22Rv1 (cell line): ENCODE results near the gene IGF2R.
"Not testable (repeated sequence)": the region's sequence is repeated elsewhere in the genome, so short reads cannot be mapped to it uniquely, and the experiment has no call there.

Experiments
- H3K27ac ChIP-seq: fragments of 450-650 bp; 2 replicates; pipeline ENCODE4 v1.5.1; 2017
- ZFX ChIP-seq: fragments of 450-650 bp; IDR thresholded peaks from 2 replicates; pipeline ENCODE4 v1.6.1; 2017; ENCODE audit warnings: antibody characterized with exemption, borderline replicate concordance
- TF ChIP-seq, protein P1 (sequence below): fragments of 450-650 bp; IDR thresholded peaks from 2 replicates; pipeline ENCODE4 v1.5.1; 2017; ENCODE audit warnings: mild to moderate bottlenecking

Gene IGF2R

DNA sequence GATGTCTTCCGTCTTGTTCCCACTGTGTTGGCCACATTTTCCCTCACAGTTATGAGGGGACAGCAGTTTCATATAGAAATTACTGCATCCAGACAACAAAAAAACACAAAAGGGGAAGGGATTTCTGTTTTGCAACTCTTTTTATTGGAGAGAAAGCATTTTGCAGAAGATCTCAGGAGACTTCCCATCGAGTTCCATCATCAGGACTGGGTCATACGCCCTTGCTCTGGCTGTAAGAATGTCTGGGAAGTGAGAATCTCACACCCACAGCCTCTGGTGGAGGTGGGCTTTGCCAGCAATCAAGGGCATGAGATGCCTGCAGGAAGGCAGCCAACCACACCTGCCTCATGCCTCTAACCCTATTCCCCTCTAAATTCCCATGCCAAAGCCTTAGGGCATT lies 5.8 kb upstream of the IGF2R start:
- TF ChIP-seq, protein P1, sequence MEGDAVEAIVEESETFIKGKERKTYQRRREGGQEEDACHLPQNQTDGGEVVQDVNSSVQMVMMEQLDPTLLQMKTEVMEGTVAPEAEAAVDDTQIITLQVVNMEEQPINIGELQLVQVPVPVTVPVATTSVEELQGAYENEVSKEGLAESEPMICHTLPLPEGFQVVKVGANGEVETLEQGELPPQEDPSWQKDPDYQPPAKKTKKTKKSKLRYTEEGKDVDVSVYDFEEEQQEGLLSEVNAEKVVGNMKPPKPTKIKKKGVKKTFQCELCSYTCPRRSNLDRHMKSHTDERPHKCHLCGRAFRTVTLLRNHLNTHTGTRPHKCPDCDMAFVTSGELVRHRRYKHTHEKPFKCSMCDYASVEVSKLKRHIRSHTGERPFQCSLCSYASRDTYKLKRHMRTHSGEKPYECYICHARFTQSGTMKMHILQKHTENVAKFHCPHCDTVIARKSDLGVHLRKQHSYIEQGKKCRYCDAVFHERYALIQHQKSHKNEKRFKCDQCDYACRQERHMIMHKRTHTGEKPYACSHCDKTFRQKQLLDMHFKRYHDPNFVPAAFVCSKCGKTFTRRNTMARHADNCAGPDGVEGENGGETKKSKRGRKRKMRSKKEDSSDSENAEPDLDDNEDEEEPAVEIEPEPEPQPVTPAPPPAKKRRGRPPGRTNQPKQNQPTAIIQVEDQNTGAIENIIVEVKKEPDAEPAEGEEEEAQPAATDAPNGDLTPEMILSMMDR = no peak
- TF ChIP-seq ZFX = no peak
- H3K27ac ChIP-seq = no peak overlapping the region

DNA sequence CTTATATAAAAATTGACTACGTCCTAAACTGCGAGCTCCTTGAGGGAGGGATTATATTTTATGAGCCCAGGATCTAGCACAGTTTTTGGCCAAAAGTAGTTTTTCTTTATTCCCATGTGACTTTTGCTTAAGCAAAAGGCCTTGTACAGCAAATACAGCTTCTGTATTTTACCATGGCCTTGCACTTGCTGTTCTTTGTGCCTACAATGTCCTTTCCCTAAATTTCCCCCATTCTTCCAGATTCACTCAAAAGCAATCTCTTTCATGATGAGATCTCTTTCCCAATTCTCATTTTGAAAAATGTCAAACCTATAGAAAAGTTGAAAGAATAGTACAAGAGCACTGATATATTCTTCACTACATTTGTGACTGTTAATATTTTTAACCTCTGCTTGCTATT lies 4.8 kb upstream of the IGF2R start:
- TF ChIP-seq, protein P1 = no peak
- TF ChIP-seq ZFX = no peak

DNA sequence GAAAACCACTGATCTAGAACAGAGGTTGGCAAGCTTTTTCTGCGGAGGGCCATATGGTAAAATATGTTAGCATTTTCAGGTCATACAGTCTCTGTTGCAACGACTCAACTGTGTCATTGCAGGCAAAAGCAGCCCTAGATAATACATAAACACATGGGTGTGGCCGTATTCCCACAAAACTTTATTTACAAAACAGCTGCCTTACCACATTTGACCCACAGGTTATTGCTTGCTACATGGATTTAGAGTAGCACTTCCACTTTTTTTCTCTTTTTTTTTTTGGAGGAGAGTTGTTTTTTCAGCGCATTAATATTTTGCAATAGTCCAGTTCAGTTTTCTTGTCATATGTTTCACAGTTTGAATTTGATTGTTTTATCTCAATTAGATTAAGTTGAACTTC lies 2.5 kb upstream of the IGF2R start:
- TF ChIP-seq, protein P1 = no peak
- TF ChIP-seq ZFX = no peak
- H3K27ac ChIP-seq = no peak overlapping the region

More for the DNA sequence above, 4.8 kb upstream of the IGF2R start:
- H3K27ac ChIP-seq = no peak overlapping the region

DNA sequence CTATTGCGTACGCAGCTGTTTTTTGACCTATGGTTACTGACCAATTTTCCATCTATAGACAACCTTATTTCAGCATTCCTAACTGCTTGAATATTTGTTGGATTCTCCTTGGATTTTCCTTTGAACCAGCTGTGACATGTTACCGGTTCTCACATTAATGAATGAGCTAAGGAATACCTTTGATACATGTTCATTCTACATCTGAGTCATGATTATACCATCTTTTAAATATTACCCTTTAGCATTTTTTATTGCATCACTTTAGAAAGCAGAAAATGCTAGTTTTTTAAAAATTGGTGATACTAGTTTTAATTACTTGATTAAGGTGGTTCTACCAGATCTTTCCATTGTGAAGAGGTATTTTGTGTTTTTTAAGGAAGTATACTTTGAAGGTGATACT lies 1.9 kb upstream of the IGF2R start:
- H3K27ac ChIP-seq = no peak overlapping the region
- TF ChIP-seq, protein P1 = no peak
- TF ChIP-seq ZFX = no peak

DNA sequence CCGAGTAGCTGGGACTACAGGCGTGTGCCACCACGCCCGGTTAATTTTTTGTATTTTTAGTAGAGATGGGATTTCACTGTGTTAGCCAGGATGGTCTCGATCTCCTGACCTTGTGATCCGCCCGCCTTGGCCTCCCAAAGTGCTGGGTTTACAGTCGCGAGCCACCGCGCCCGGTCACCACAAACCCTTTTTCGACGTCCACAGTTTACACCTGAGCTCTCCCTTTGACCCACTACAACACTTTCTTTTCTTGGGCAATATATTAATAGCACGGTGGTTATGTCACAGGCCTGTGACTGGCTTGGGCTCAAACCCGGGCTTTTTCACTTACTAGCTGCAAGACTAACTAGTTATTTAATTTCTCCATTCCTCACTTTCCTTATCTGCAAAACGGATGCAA lies 1.3 kb upstream of the IGF2R start:
- not testable (repeated sequence) for H3K27ac ChIP-seq

DNA sequence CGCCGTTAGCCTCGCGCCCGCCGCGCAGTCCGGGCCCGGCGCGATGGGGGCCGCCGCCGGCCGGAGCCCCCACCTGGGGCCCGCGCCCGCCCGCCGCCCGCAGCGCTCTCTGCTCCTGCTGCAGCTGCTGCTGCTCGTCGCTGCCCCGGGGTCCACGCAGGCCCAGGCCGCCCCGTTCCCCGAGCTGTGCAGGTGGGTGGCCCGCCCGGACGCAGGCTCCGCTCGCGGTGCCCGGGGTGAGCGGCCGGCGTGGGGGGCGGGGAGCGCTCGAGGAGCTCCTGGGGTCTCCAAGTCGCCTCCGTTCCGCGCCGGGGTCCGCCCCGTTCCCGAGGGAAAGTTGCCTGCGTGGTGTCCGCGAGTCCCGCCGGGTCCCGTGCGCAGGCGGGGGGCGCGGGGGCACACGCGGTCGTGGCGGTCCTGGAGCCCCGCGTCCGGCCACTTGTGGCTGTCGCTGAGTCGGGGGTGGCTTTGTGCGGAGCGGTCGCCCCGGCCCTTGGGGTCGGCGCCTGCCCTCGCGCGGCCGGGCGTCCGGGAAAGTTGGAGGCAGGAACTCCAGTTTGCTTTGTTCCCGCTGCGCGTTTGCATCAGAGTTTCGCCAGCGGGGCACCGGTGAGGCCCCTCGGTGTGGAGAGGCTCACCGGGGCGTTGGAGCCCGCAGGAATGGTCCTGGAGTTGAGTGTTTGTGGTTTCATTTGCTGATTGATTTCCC lies 476 bp downstream of the IGF2R start:
- peak overlapping the region; percentile 41 for H3K27ac ChIP-seq
- no peak for TF ChIP-seq ZFX
- TF ChIP-seq, protein P1 = no peak; the same call in 1 of the 2 replicates

DNA sequence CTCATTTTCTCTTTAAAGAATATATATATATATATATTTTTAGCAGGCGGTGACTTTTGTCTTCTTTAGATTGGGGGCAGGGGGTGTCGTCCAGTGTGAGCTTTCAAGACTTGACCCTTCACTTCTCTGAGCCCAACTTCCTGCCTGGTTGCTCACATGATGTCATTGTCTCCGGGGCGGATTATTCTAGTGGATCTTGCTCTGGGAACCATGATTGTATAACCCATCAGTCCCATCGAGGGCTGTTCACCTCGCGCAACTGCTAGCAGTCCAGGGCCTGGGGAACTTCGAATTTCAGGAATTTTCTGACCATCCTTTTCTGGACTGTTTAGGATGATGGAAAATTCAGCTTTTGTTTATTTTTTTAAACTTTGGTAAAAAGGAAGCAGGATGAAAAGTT lies 1.0 kb downstream of the IGF2R start:
- H3K27ac ChIP-seq = no peak overlapping the region; the same call in 1 of the 2 replicates
- TF ChIP-seq, protein P1 = no peak
- TF ChIP-seq ZFX = no peak

DNA sequence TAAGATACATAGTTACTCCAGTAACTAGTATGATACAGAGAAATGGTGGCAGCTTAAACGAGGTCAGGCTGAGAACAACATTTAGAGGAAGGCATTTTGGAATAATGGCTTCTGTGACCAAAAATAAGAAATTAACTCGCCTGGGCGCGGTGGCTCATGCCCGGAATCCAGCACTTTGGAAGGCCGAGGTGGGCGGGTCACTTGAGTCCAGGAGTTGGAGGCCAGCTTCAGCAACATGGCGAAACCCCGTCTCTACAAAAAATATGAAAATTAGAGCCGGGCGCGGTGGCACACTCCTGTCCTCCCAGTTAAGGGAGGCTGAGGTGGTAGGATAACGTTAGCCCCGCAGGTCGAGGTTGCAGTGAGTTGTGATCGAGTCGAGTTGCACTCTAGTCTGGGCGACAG lies 1.8 kb downstream of the IGF2R start:
- no peak overlapping the region for H3K27ac ChIP-seq

More for the DNA sequence above, 1.8 kb downstream of the IGF2R start:
- TF ChIP-seq, protein P1 = no peak
- no peak for TF ChIP-seq ZFX
